ENCODE data around the gene APBB2. TPM values are rescaled to one million over a fixed set of nuclear protein-coding genes. Genes with fewer than 3 reads are reported as not detected.

APBB2 gene
- total RNA-seq, 3 donors from 2014 or later (not counting 1 experiment from before 2014, with no cell fraction given) = 0.38 to 0.48 TPM; not detected in 1

GRCh38 chr4:40848251-40848650 is 366.1 kb downstream of the APBB2 start:
- peaks cover 3 to 7% of the 10 kb centered on the region in 2 donors for H3K27me3 Mint-ChIP-seq (ENCODE audit: low read depth in 2 of 2)
- Histone ChIP-seq H3K36me3 (ENCODE audit: control insufficient read depth, insufficient read depth, low read length) (no peaks in the 10 kb centered on the region), H3K4me1 (ENCODE audit: control insufficient read depth, insufficient read depth, low read length) (no peaks in the 10 kb centered on the region), H3K9me3 (ENCODE audit: control insufficient read depth, insufficient read depth, low read length) (no peaks in the 10 kb centered on the region), H3K27ac (ENCODE audit: low read length) (no peak overlapping the region), H3K27me3 (ENCODE audit: control insufficient read depth, insufficient read depth, low read length) (no peaks in the 10 kb centered on the region), H3K4me3 (ENCODE audit: low read length) (no peak overlapping the region)
- TF ChIP-seq, protein P1, sequence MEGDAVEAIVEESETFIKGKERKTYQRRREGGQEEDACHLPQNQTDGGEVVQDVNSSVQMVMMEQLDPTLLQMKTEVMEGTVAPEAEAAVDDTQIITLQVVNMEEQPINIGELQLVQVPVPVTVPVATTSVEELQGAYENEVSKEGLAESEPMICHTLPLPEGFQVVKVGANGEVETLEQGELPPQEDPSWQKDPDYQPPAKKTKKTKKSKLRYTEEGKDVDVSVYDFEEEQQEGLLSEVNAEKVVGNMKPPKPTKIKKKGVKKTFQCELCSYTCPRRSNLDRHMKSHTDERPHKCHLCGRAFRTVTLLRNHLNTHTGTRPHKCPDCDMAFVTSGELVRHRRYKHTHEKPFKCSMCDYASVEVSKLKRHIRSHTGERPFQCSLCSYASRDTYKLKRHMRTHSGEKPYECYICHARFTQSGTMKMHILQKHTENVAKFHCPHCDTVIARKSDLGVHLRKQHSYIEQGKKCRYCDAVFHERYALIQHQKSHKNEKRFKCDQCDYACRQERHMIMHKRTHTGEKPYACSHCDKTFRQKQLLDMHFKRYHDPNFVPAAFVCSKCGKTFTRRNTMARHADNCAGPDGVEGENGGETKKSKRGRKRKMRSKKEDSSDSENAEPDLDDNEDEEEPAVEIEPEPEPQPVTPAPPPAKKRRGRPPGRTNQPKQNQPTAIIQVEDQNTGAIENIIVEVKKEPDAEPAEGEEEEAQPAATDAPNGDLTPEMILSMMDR (IDR thresholded peaks at IDR 0.05) = no peak
- H3K4me1 Mint-ChIP-seq = no peaks in the 10 kb centered on the region
- ATAC-seq (no peak), DNase-seq (no peak)
- H3K27ac Mint-ChIP-seq = no peak overlapping the region
- WGBS (ENCODE audit: insufficient coverage) = 61% methylated on average over 4 of the region's 5 CpGs
- H3K36me3 Mint-ChIP-seq = no peaks in the 10 kb centered on the region
- H3K9me3 Mint-ChIP-seq = no peaks in the 10 kb centered on the region
- no peak overlapping the region for H3K4me3 Mint-ChIP-seq
- intact Hi-C loops (cut with micrococcal nuclease) = no loop called here

GRCh38 chr4:40846532-40846931 is 367.8 kb downstream of the APBB2 start:
- no peak overlapping the region for H3K4me3 Mint-ChIP-seq
- peaks cover 6 to 7% of the 10 kb centered on the region in 2 donors for H3K27me3 Mint-ChIP-seq (ENCODE audit: low read depth in 2 of 2)
- H3K36me3 ChIP-seq (ENCODE audit: control insufficient read depth, insufficient read depth, low read length) = no peaks in the 10 kb centered on the region
- no peak overlapping the region for H3K4me3 ChIP-seq (ENCODE audit: low read length)
- H3K27ac ChIP-seq (ENCODE audit: low read length) = no peak overlapping the region
- H3K27me3 ChIP-seq (ENCODE audit: control insufficient read depth, insufficient read depth, low read length) = no peaks in the 10 kb centered on the region
- H3K4me1 ChIP-seq (ENCODE audit: control insufficient read depth, insufficient read depth, low read length) = no peaks in the 10 kb centered on the region
- H3K36me3 Mint-ChIP-seq = no peaks in the 10 kb centered on the region
- DNase-seq (no peak), ATAC-seq (no peak)
- TF ChIP-seq, protein P1 (IDR thresholded peaks at IDR 0.05) = no peak
- no peak overlapping the region for H3K27ac Mint-ChIP-seq
- H3K9me3 ChIP-seq (ENCODE audit: control insufficient read depth, insufficient read depth, low read length) = no peaks in the 10 kb centered on the region
- H3K4me1 Mint-ChIP-seq = no peaks in the 10 kb centered on the region
- no peaks in the 10 kb centered on the region for H3K9me3 Mint-ChIP-seq
- WGBS (ENCODE audit: insufficient coverage) = 90% methylated on average over 3 of the region's 5 CpGs
- intact Hi-C loops (cut with micrococcal nuclease) = no loop called here

GRCh38 chr4:40845154-40845835 is 369.0 kb downstream of the APBB2 start:
- Mint-ChIP-seq H3K9me3 (no peaks in the 10 kb centered on the region), H3K4me3 (no peak overlapping the region), H3K36me3 (no peaks in the 10 kb centered on the region), H3K27ac (no peak overlapping the region), H3K4me1 (no peaks in the 10 kb centered on the region), H3K27me3 (ENCODE audit: low read depth in 2 of 2) (peaks cover 6 to 7% of the 10 kb centered on the region in 2 donors)
- H3K27ac ChIP-seq (ENCODE audit: low read length) = no peak overlapping the region
- 84% methylated on average over 10 of the region's 10 CpGs for WGBS (ENCODE audit: insufficient coverage)
- intact Hi-C loops (cut with micrococcal nuclease) = no loop called here
- no peak overlapping the region for H3K4me3 ChIP-seq (ENCODE audit: low read length)
- H3K36me3 ChIP-seq (ENCODE audit: control insufficient read depth, insufficient read depth, low read length) = no peaks in the 10 kb centered on the region
- TF ChIP-seq, protein P1 (IDR thresholded peaks at IDR 0.05) = no peak
- H3K9me3 ChIP-seq (ENCODE audit: control insufficient read depth, insufficient read depth, low read length) = no peaks in the 10 kb centered on the region
- H3K27me3 ChIP-seq (ENCODE audit: control insufficient read depth, insufficient read depth, low read length) = no peaks in the 10 kb centered on the region
- DNase-seq (no peak), ATAC-seq (no peak)
- no peaks in the 10 kb centered on the region for H3K4me1 ChIP-seq (ENCODE audit: control insufficient read depth, insufficient read depth, low read length)

GRCh38 chr4:40844261-40844660 is 370.1 kb downstream of the APBB2 start:
- TF ChIP-seq, protein P1 (IDR thresholded peaks at IDR 0.05) = no peak
- Mint-ChIP-seq H3K9me3 (no peaks in the 10 kb centered on the region), H3K27ac (no peak overlapping the region), H3K4me1 (no peaks in the 10 kb centered on the region), H3K4me3 (no peak overlapping the region), H3K36me3 (no peaks in the 10 kb centered on the region), H3K27me3 (ENCODE audit: low read depth in 2 of 2) (peaks cover 6 to 7% of the 10 kb centered on the region in 2 donors)
- no peaks in the 10 kb centered on the region for H3K4me1 ChIP-seq (ENCODE audit: control insufficient read depth, insufficient read depth, low read length)
- 82% methylated on average over 6 of the region's 6 CpGs for WGBS (ENCODE audit: insufficient coverage)
- no peaks in the 10 kb centered on the region for H3K27me3 ChIP-seq (ENCODE audit: control insufficient read depth, insufficient read depth, low read length)
- no peaks in the 10 kb centered on the region for H3K9me3 ChIP-seq (ENCODE audit: control insufficient read depth, insufficient read depth, low read length)
- ATAC-seq (no peak), DNase-seq (no peak)
- H3K36me3 ChIP-seq (ENCODE audit: control insufficient read depth, insufficient read depth, low read length) = no peaks in the 10 kb centered on the region
- intact Hi-C loops (cut with micrococcal nuclease) = no loop called here
- no peak overlapping the region for H3K27ac ChIP-seq (ENCODE audit: low read length)
- no peak overlapping the region for H3K4me3 ChIP-seq (ENCODE audit: low read length)

All from natural killer cell (primary cell).